NT2/D1 (cell line): ENCODE data around the gene FUT7.

Source experiments
- SUZ12 ChIP-seq: IDR thresholded peaks from 2 replicates; pipeline ENCODE4 v1.6.1; 2011; ENCODE audit not compliant: insufficient read length, insufficient read depth; ENCODE audit errors: extremely low read depth
- YY1 ChIP-seq: IDR thresholded peaks from 2 replicates; pipeline ENCODE4 v1.6.1; 2011; ENCODE audit not compliant: insufficient read length, insufficient read depth
- ZNF274 ChIP-seq: IDR thresholded peaks from 2 replicates; pipeline ENCODE4 v1.6.1; 2011; ENCODE audit warnings: mild to moderate bottlenecking, low read depth, low read length

DNA sequence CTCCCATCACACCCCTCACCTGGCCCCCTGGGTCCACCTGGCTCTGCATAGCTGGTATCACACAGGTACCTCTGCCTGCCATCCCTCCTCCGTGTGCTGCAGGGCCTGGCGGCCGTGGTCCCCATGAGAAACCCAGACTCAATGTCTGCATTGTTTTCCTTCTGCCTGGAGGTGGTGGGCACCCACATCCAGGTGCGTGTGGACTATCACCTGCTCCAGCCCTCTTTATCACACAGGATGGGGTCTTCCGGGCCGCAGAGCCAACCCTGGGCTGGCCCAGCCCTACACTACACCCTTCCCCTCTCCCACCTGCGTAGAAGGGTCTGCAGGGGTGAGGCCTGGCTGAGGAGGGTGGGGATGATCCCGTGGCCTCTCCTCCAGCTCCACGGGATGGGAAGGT is 7.0 kb upstream of the FUT7 start:
- TF ChIP-seq YY1 (no peak), ZNF274 (no peak), SUZ12 (no peak)
